Uterus (tissue), 4 donors: ENCODE measurements around the gene FAM234B. TPM values are rescaled to one million over a fixed set of nuclear protein-coding genes. Genes with fewer than 3 reads are reported as not detected.

Experiments
- DNase-seq, 2 donors: peaks; one replicate each; pipeline ENCODE4 v3.0.0-alpha.2; 2019 to 2020
- H3K27ac ChIP-seq, 2 donors: fragments of 200-600 bp; sonication (generic); 1 replicate in 1 of 2; 2 replicates in 1 of 2; pipeline ENCODE4 v1.5.1; 2016 to 2018
- H3K27me3 ChIP-seq, 2 donors: fragments of 200-600 bp; sonication (generic); one replicate each; pipeline ENCODE4 v1.5.1; 2018 to 2019; ENCODE audit warnings: control low read depth in 1 of 2
- H3K36me3 ChIP-seq, 2 donors: fragments of 200-600 bp; sonication (generic); one replicate each; pipeline ENCODE4 v1.5.1; 2019; ENCODE audit warnings: control low read depth in 1 of 2
- H3K4me1 ChIP-seq, 2 donors: fragments of 200-600 bp; sonication (generic); one replicate each; pipeline ENCODE4 v1.5.1; 2018 to 2019; ENCODE audit warnings: control low read depth in 1 of 2
- H3K4me3 ChIP-seq, 2 donors: fragments of 200-600 bp; sonication (generic); 1 replicate in 1 of 2; 2 replicates in 1 of 2; pipeline ENCODE4 v1.5.1; 2018 to 2019; ENCODE audit warnings: mild to moderate bottlenecking in 1 of 2
- H3K9me3 ChIP-seq, 2 donors: fragments of 200-600 bp; sonication (generic); one replicate each; pipeline ENCODE4 v1.5.1; 2019; ENCODE audit warnings: control low read depth in 1 of 2
- CTCF ChIP-seq, 4 experiments: fragments of 200-600 bp in 2 of 4; fragments of 450-650 bp in 2 of 4; sonication (generic) in 2 of 4; IDR thresholded peaks; one replicate each; pipeline ENCODE4 v1.5.1; 2016 to 2019; ENCODE audit warnings: antibody characterized with exemption in 4 of 4, mild to moderate bottlenecking in 2 of 4, moderate library complexity in 1 of 4
- POLR2A ChIP-seq, 2 donors: fragments of 450-650 bp; IDR thresholded peaks; one replicate each; pipeline ENCODE4 v1.6.1; 2016; ENCODE audit warnings: antibody characterized with exemption in 2 of 2, mild to moderate bottlenecking in 1 of 2, moderate library complexity in 1 of 2
- intact Hi-C: fragments of 100-400 bp; cut with DNase I; formaldehyde crosslinking; loops from one replicate; pipeline ENCODE4 v1.15.1; 2023; ENCODE audit warnings: low total_unique reads
- total RNA-seq, 4 donors: library from RNA; depleted of rRNA in 3 of 4; stranded (reverse); fragments of >200 nt in 3 of 4; gene quantifications; one replicate each; pipeline versions ENCODE4 v1.1.0 to v1.2.4, GENCODE V29; 2014 to 2023
- donor health status: DM: yes; HTN: yes; CAD: no.

FAM234B gene
- total RNA-seq, 4 donors from 2014 or later: 2.4 to 8.3 (median 4.6) TPM

- no peaks in the 10 kb centered on the region for H3K4me1 ChIP-seq
- H3K27ac ChIP-seq: no peak overlapping the region
- DNase-seq: no peak
- no peak for TF ChIP-seq CTCF (IDR thresholded peaks at IDR 0.05)
- TF ChIP-seq POLR2A (IDR thresholded peaks at IDR 0.05): no peak
- H3K36me3 ChIP-seq: no peaks in the 10 kb centered on the region
- intact Hi-C loops: no loop called here
- H3K4me3 ChIP-seq: no peak overlapping the region
- H3K27me3 ChIP-seq: no peaks in the 10 kb centered on the region
- no peaks in the 10 kb centered on the region for H3K9me3 ChIP-seq
Observed at GRCh38 chr12:13005649-13006048, 38.5 kb upstream of the FAM234B start.

GRCh38 chr12:13007496-13008233 lies 36.5 kb upstream of the FAM234B start:
- DNase-seq: no peak
- no peak for TF ChIP-seq CTCF (IDR thresholded peaks at IDR 0.05)
- TF ChIP-seq POLR2A (IDR thresholded peaks at IDR 0.05): no peak
- no peaks in the 10 kb centered on the region for H3K27me3 ChIP-seq
- no peaks in the 10 kb centered on the region for H3K36me3 ChIP-seq
- H3K27ac ChIP-seq: no peak overlapping the region
- intact Hi-C loops: no loop called here
- no peaks in the 10 kb centered on the region for H3K9me3 ChIP-seq
- H3K4me3 ChIP-seq: no peak overlapping the region
- no peaks in the 10 kb centered on the region for H3K4me1 ChIP-seq

- H3K36me3 ChIP-seq: no peaks in the 10 kb centered on the region
- intact Hi-C loops: no loop called here
- H3K4me3 ChIP-seq: no peak overlapping the region
- H3K27me3 ChIP-seq: no peaks in the 10 kb centered on the region
- no peak overlapping the region for H3K27ac ChIP-seq
- TF ChIP-seq POLR2A (IDR thresholded peaks at IDR 0.05) (no peak), CTCF (IDR thresholded peaks at IDR 0.05) (no peak)
- H3K4me1 ChIP-seq: no peaks in the 10 kb centered on the region
- no peaks in the 10 kb centered on the region for H3K9me3 ChIP-seq
- DNase-seq: no peak
Observed at GRCh38 chr12:13008741-13009380, 35.3 kb upstream of the FAM234B start.

- H3K4me1 ChIP-seq: no peaks in the 10 kb centered on the region
- H3K27me3 ChIP-seq: no peaks in the 10 kb centered on the region
- no peaks in the 10 kb centered on the region for H3K9me3 ChIP-seq
- TF ChIP-seq POLR2A (IDR thresholded peaks at IDR 0.05) (no peak), CTCF (IDR thresholded peaks at IDR 0.05) (no peak)
- H3K27ac ChIP-seq: no peak overlapping the region
- DNase-seq: no peak
- no peaks in the 10 kb centered on the region for H3K36me3 ChIP-seq
- intact Hi-C loops: no loop called here
- no peak overlapping the region for H3K4me3 ChIP-seq
Observed at GRCh38 chr12:13011098-13011497, 33.1 kb upstream of the FAM234B start.

GRCh38 chr12:13022851-13023271 lies 21.3 kb upstream of the FAM234B start:
- Histone ChIP-seq H3K27me3 (no peaks in the 10 kb centered on the region), H3K27ac (no peak overlapping the region), H3K9me3 (no peaks in the 10 kb centered on the region), H3K36me3 (no peaks in the 10 kb centered on the region), H3K4me1 (no peaks in the 10 kb centered on the region), H3K4me3 (no peak overlapping the region)
- no peak for TF ChIP-seq CTCF (IDR thresholded peaks at IDR 0.05)
- no peak for TF ChIP-seq POLR2A (IDR thresholded peaks at IDR 0.05)
- no peak for DNase-seq
- intact Hi-C loops: no loop called here
